ENCODE results near the gene NOP56. TPM values are rescaled to one million over a fixed set of nuclear protein-coding genes. Genes with fewer than 3 reads are reported as not detected.

The NOP56 gene
- total and polyA plus RNA-seq, 2 experiments from 2014 or later = 123 to 149 TPM

DNA sequence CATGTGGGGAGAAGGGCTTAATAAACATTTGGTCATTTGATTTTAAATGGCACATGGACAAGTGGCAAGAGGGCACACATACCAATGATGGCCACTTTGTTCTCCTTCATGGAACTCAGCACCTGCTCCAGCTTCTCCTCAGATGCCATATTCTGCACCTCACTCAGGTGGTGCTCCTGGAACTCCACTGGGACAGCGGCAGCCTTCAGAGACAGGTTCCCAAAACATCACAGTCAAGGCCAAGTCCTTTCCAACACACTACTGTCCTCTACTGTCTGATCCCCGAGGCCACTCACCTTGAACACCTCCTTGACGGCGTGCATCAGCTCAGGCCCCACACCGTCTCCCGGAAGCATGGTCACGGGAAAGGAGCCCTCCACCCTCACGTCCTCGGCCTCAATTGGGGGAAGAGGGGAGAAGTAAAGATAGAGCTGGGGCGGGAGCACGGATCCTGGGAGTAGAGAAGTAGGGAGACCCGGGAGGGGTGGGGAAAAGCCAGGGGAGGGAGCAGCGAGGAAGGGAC lies 11.0 kb downstream of the NOP56 start:
- Histone ChIP-seq H3K36me3 (ENCODE audit: low read depth) (peaks cover 7% of the 10 kb centered on the region; the same call in 1 of the 2 replicates), H3K9me3 (ENCODE audit: low read depth) (no peaks in the 10 kb centered on the region), H3K9me2 (ENCODE audit: insufficient read depth) (no peaks in the 10 kb centered on the region), H3K79me2 (ENCODE audit: insufficient read depth) (peaks cover 23% of the 10 kb centered on the region), H3K4me1 (ENCODE audit: insufficient read depth) (peaks cover 6% of the 10 kb centered on the region), H3K27me3 (replicated peaks; ENCODE audit: insufficient read depth) (no peaks in the 10 kb centered on the region), H3K9ac (peak overlapping the region; percentile 93), H3F3A (ENCODE audit: insufficient read depth) (peaks cover 14% of the 10 kb centered on the region), H2AFZ (peak overlapping the region; percentile 85), H3K27ac (peak overlapping the region; percentile 90; the same call in 1 of the 2 replicates), H4K20me1 (ENCODE audit: insufficient read depth) (no peaks in the 10 kb centered on the region), H3K4me2 (ENCODE audit: unreplicated experiment) (peak overlapping the region; percentile 98), H3K4me3 (peak overlapping the region; percentile 75)
- 4 to 5% methylated on average over 13 of the region's 13 CpGs for WGBS, 2 experiments (ENCODE audit: low coverage in 1 of 2, low lambda C conversion rate in 2 of 2, missing lambda C conversion rate in 2 of 2)
- no peak for TF ChIP-seq EZH2phosphoT487 (IDR thresholded peaks at IDR 0.05; ENCODE audit: insufficient read depth, low read depth)
- TF ChIP-seq EZH2 (IDR thresholded peaks at IDR 0.05; ENCODE audit: insufficient read depth, poor library complexity, severe bottlenecking) = no peak
- DNase-seq = no peak
- in situ Hi-C loops (cut with MboI) = no loop called here

- TF ChIP-seq EZH2 (IDR thresholded peaks at IDR 0.05; ENCODE audit: insufficient read depth, poor library complexity, severe bottlenecking) (no peak), EZH2phosphoT487 (IDR thresholded peaks at IDR 0.05; ENCODE audit: insufficient read depth, low read depth) (no peak)
- Histone ChIP-seq H3K9me3 (ENCODE audit: low read depth) (no peaks in the 10 kb centered on the region), H3F3A (ENCODE audit: insufficient read depth) (peaks cover 11% of the 10 kb centered on the region; the same call in 1 of the 2 replicates), H3K4me3 (peak within 1 kb of the TSS; percentile 75), H3K9ac (peak within 1 kb of the TSS; percentile 93), H2AFZ (peak within 1 kb of the TSS; percentile 85), H3K79me2 (ENCODE audit: insufficient read depth) (peaks cover 23% of the 10 kb centered on the region), H3K27ac (peak within 1 kb of the TSS; percentile 90), H3K36me3 (ENCODE audit: low read depth) (peaks cover 7% of the 10 kb centered on the region; the same call in 1 of the 2 replicates), H3K27me3 (replicated peaks; ENCODE audit: insufficient read depth) (no peaks in the 10 kb centered on the region), H4K20me1 (ENCODE audit: insufficient read depth) (no peaks in the 10 kb centered on the region), H3K4me2 (ENCODE audit: unreplicated experiment) (peak within 1 kb of the TSS; percentile 98), H3K9me2 (ENCODE audit: insufficient read depth) (no peaks in the 10 kb centered on the region), H3K4me1 (ENCODE audit: insufficient read depth) (peaks cover 6% of the 10 kb centered on the region)
- in situ Hi-C loops (cut with MboI) = no loop called here
- 6% methylated on average over 48 to 49 of the region's 49 CpGs for WGBS, 2 experiments (ENCODE audit: low coverage in 1 of 2, low lambda C conversion rate in 2 of 2, missing lambda C conversion rate in 2 of 2)
- DNase-seq = peak; percentile 97
Measured at GRCh38 chr20:2663887-2664719, 11.7 kb downstream of the NOP56 start, which contains the start of gene IDH3B. IDH3B (minus strand) TSS chr20:2664216; CDS start chr20:2664188, 28 bp downstream.

GRCh38 chr20:2671977-2672376 lies 19.5 kb downstream of the NOP56 start:
- no peak for DNase-seq
- H3K9me2 ChIP-seq (ENCODE audit: insufficient read depth) = no peaks in the 10 kb centered on the region
- H3K27ac ChIP-seq = no peak overlapping the region
- no peaks in the 10 kb centered on the region for H3K36me3 ChIP-seq (ENCODE audit: low read depth)
- no peaks in the 10 kb centered on the region for H3K4me1 ChIP-seq (ENCODE audit: insufficient read depth)
- in situ Hi-C loops (cut with MboI) = no loop called here
- H3K9me3 ChIP-seq (ENCODE audit: low read depth) = no peaks in the 10 kb centered on the region
- H3K79me2 ChIP-seq (ENCODE audit: insufficient read depth) = no peaks in the 10 kb centered on the region
- H3K4me2 ChIP-seq (ENCODE audit: unreplicated experiment) = no peak overlapping the region
- WGBS, 2 experiments (ENCODE audit: low coverage in 1 of 2, low lambda C conversion rate in 2 of 2, missing lambda C conversion rate in 2 of 2) = 6 to 9% methylated on average over 4 of the region's 4 CpGs
- TF ChIP-seq EZH2phosphoT487 (IDR thresholded peaks at IDR 0.05; ENCODE audit: insufficient read depth, low read depth) (no peak), EZH2 (IDR thresholded peaks at IDR 0.05; ENCODE audit: insufficient read depth, poor library complexity, severe bottlenecking) (no peak)
- H4K20me1 ChIP-seq (ENCODE audit: insufficient read depth) = no peaks in the 10 kb centered on the region
- H3K9ac ChIP-seq = no peak overlapping the region
- H3K27me3 ChIP-seq (replicated peaks; ENCODE audit: insufficient read depth) = no peaks in the 10 kb centered on the region; the same call in 1 of the 2 replicates
- H3F3A ChIP-seq (ENCODE audit: insufficient read depth) = no peaks in the 10 kb centered on the region
- no peak overlapping the region for H3K4me3 ChIP-seq
- H2AFZ ChIP-seq = no peak overlapping the region

DNA sequence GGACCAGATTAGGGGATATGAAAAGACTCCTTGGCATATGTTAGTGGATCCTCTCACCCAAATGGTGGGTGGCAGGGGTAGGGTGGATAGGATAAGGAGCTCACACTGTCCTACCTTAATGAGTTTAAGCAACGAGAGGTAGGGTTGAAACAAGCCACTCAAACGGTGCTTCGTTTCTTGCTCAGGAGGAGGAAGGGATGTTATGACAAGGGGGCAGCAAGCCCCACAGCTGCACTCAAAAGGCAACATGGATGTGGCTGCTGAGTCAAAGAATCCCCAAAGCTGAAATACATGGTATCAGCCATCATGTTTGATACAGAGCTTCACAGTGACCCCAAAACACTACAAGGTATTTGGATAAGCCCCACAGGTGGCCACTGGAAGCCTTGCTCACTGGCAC lies 20.0 kb downstream of the NOP56 start:
- Histone ChIP-seq H3K27ac (no peak overlapping the region), H3K9me3 (ENCODE audit: low read depth) (no peaks in the 10 kb centered on the region), H3K4me2 (ENCODE audit: unreplicated experiment) (no peak overlapping the region), H3K4me3 (no peak overlapping the region), H4K20me1 (ENCODE audit: insufficient read depth) (no peaks in the 10 kb centered on the region), H3K9ac (no peak overlapping the region), H2AFZ (no peak overlapping the region), H3K27me3 (replicated peaks; ENCODE audit: insufficient read depth) (peaks cover 5% of the 10 kb centered on the region; the same call in 1 of the 2 replicates), H3F3A (ENCODE audit: insufficient read depth) (no peaks in the 10 kb centered on the region), H3K36me3 (ENCODE audit: low read depth) (no peaks in the 10 kb centered on the region), H3K4me1 (ENCODE audit: insufficient read depth) (no peaks in the 10 kb centered on the region), H3K79me2 (ENCODE audit: insufficient read depth) (no peaks in the 10 kb centered on the region), H3K9me2 (ENCODE audit: insufficient read depth) (no peaks in the 10 kb centered on the region)
- DNase-seq = no peak
- WGBS, 2 experiments (ENCODE audit: low coverage in 1 of 2, low lambda C conversion rate in 2 of 2, missing lambda C conversion rate in 2 of 2) = 31 to 34% methylated on average over 3 of the region's 3 CpGs
- TF ChIP-seq EZH2 (IDR thresholded peaks at IDR 0.05; ENCODE audit: insufficient read depth, poor library complexity, severe bottlenecking) = no peak
- no peak for TF ChIP-seq EZH2phosphoT487 (IDR thresholded peaks at IDR 0.05; ENCODE audit: insufficient read depth, low read depth)
- in situ Hi-C loops (cut with MboI) = no loop called here

Measured in GM23248 (cell line).